ENCODE data around the gene PCCA. TPM values are rescaled to one million over a fixed set of nuclear protein-coding genes. Genes with fewer than 3 reads are reported as not detected.
"Not testable (repeated sequence)": the region's sequence is repeated elsewhere in the genome, so short reads cannot be mapped to it uniquely, and the experiment has no call there.

PCCA gene
- total RNA-seq, 1 experiment from 2014 or later = 4.8 TPM

- in situ Hi-C loops (cut with HindIII; ENCODE audit: low pct_unique_long_range_greater_than_20kb, low sequenced_read_pairs) = no loop called here
- DNase-seq (ENCODE audit: low read depth) = no peak
These were observed 177.1 kb downstream of the PCCA start for GRCh38 chr13:100266026-100266425.

GRCh38 chr13:100269837-100270236 is 180.9 kb downstream of the PCCA start:
- in situ Hi-C loops (cut with HindIII; ENCODE audit: low pct_unique_long_range_greater_than_20kb, low sequenced_read_pairs) = no loop called here
- no peak for DNase-seq (ENCODE audit: low read depth)

- in situ Hi-C loops (cut with HindIII; ENCODE audit: low pct_unique_long_range_greater_than_20kb, low sequenced_read_pairs) = no loop called here
- DNase-seq (ENCODE audit: low read depth) = no peak
These were observed 184.2 kb downstream of the PCCA start for GRCh38 chr13:100273138-100273537.

GRCh38 chr13:100273552-100273951 is 184.7 kb downstream of the PCCA start:
- no peak for DNase-seq (ENCODE audit: low read depth)
- in situ Hi-C loops (cut with HindIII; ENCODE audit: low pct_unique_long_range_greater_than_20kb, low sequenced_read_pairs) = no loop called here

- in situ Hi-C loops (cut with HindIII; ENCODE audit: low pct_unique_long_range_greater_than_20kb, low sequenced_read_pairs) = no loop called here
- no peak for DNase-seq (ENCODE audit: low read depth)
These were observed 186.1 kb downstream of the PCCA start for GRCh38 chr13:100274942-100275506.

- no peak for DNase-seq (ENCODE audit: low read depth)
- in situ Hi-C loops (cut with HindIII; ENCODE audit: low pct_unique_long_range_greater_than_20kb, low sequenced_read_pairs) = no loop called here
These were observed 186.9 kb downstream of the PCCA start for GRCh38 chr13:100275746-100276145.

GRCh38 chr13:100280681-100281080 is 191.8 kb downstream of the PCCA start:
- in situ Hi-C loops (cut with HindIII; ENCODE audit: low pct_unique_long_range_greater_than_20kb, low sequenced_read_pairs) = no loop called here
- no peak for DNase-seq (ENCODE audit: low read depth)

GRCh38 chr13:100282306-100282705 is 193.4 kb downstream of the PCCA start:
- in situ Hi-C loops (cut with HindIII; ENCODE audit: low pct_unique_long_range_greater_than_20kb, low sequenced_read_pairs); DNase-seq (ENCODE audit: low read depth): not testable (repeated sequence)

GRCh38 chr13:100290165-100290801 is 201.4 kb downstream of the PCCA start:
- DNase-seq (ENCODE audit: low read depth) = no peak
- in situ Hi-C loops (cut with HindIII; ENCODE audit: low pct_unique_long_range_greater_than_20kb, low sequenced_read_pairs) = no loop called here

GRCh38 chr13:100291624-100292023 is 202.7 kb downstream of the PCCA start:
- DNase-seq (ENCODE audit: low read depth) = no peak
- in situ Hi-C loops (cut with HindIII; ENCODE audit: low pct_unique_long_range_greater_than_20kb, low sequenced_read_pairs) = no loop called here

GRCh38 chr13:100297413-100297812 is 208.5 kb downstream of the PCCA start:
- in situ Hi-C loops (cut with HindIII; ENCODE audit: low pct_unique_long_range_greater_than_20kb, low sequenced_read_pairs) = no loop called here
- no peak for DNase-seq (ENCODE audit: low read depth)

GRCh38 chr13:100298116-100298681 is 209.3 kb downstream of the PCCA start:
- in situ Hi-C loops (cut with HindIII; ENCODE audit: low pct_unique_long_range_greater_than_20kb, low sequenced_read_pairs) = no loop called here
- no peak for DNase-seq (ENCODE audit: low read depth)

- in situ Hi-C loops (cut with HindIII; ENCODE audit: low pct_unique_long_range_greater_than_20kb, low sequenced_read_pairs) = no loop called here
- DNase-seq (ENCODE audit: low read depth) = no peak
These were observed 209.8 kb downstream of the PCCA start for GRCh38 chr13:100298691-100299090.

- no peak for DNase-seq (ENCODE audit: low read depth)
- in situ Hi-C loops (cut with HindIII; ENCODE audit: low pct_unique_long_range_greater_than_20kb, low sequenced_read_pairs) = no loop called here
These were observed 211.3 kb downstream of the PCCA start for GRCh38 chr13:100300243-100300642.

- no peak for DNase-seq (ENCODE audit: low read depth)
- in situ Hi-C loops (cut with HindIII; ENCODE audit: low pct_unique_long_range_greater_than_20kb, low sequenced_read_pairs) = no loop called here
These were observed 211.8 kb downstream of the PCCA start for GRCh38 chr13:100300708-100301107.

- in situ Hi-C loops (cut with HindIII; ENCODE audit: low pct_unique_long_range_greater_than_20kb, low sequenced_read_pairs) = no loop called here
- no peak for DNase-seq (ENCODE audit: low read depth)
These were observed 212.5 kb downstream of the PCCA start for GRCh38 chr13:100301418-100301817.

- in situ Hi-C loops (cut with HindIII; ENCODE audit: low pct_unique_long_range_greater_than_20kb, low sequenced_read_pairs) = no loop called here
- no peak for DNase-seq (ENCODE audit: low read depth)
These were observed 213.5 kb downstream of the PCCA start for GRCh38 chr13:100302391-100302790.

GRCh38 chr13:100304229-100304628 is 215.3 kb downstream of the PCCA start:
- DNase-seq (ENCODE audit: low read depth) = no peak
- in situ Hi-C loops (cut with HindIII; ENCODE audit: low pct_unique_long_range_greater_than_20kb, low sequenced_read_pairs) = no loop called here

GRCh38 chr13:100305398-100305797 is 216.5 kb downstream of the PCCA start:
- in situ Hi-C loops (cut with HindIII; ENCODE audit: low pct_unique_long_range_greater_than_20kb, low sequenced_read_pairs) = no loop called here
- no peak for DNase-seq (ENCODE audit: low read depth)

- DNase-seq (ENCODE audit: low read depth) = no peak
- in situ Hi-C loops (cut with HindIII; ENCODE audit: low pct_unique_long_range_greater_than_20kb, low sequenced_read_pairs) = no loop called here
These were observed 217.1 kb downstream of the PCCA start for GRCh38 chr13:100306030-100306429.

Measured in Caki2 (cell line).